Measurements from ENCODE around the gene USH1C.

The USH1C gene

GRCh38 chr11:17500673-17501072 is 43.5 kb downstream of the USH1C start:
- Histone ChIP-seq H3K4me1 (ENCODE audit: insufficient read depth, poor library complexity, severe bottlenecking) (no peaks in the 10 kb centered on the region), H3K9me3 (ENCODE audit: severe bottlenecking) (no peaks in the 10 kb centered on the region), H3K27me3 (ENCODE audit: insufficient read depth, poor library complexity, severe bottlenecking) (no peaks in the 10 kb centered on the region), H3K27ac (ENCODE audit: poor library complexity, severe bottlenecking) (no peak overlapping the region), H3K4me3 (ENCODE audit: severe bottlenecking) (no peak overlapping the region), H3K36me3 (ENCODE audit: low read depth) (no peaks in the 10 kb centered on the region)
- ATAC-seq (ENCODE audit: low read depth) (no peak), DNase-seq (ENCODE audit: low spot score) (no peak)
- TF ChIP-seq CTCF (IDR thresholded peaks at IDR 0.05; ENCODE audit: poor library complexity, severe bottlenecking) = no peak

- peak; percentile 51 for TF ChIP-seq CTCF (IDR thresholded peaks at IDR 0.05; ENCODE audit: poor library complexity, severe bottlenecking)
- no peak overlapping the region for H3K27ac ChIP-seq (ENCODE audit: poor library complexity, severe bottlenecking)
- ATAC-seq (ENCODE audit: low read depth) (peak; percentile 74), DNase-seq (ENCODE audit: low spot score) (no peak)
- H3K27me3 ChIP-seq (ENCODE audit: insufficient read depth, poor library complexity, severe bottlenecking) = no peaks in the 10 kb centered on the region
- H3K4me1 ChIP-seq (ENCODE audit: insufficient read depth, poor library complexity, severe bottlenecking) = no peaks in the 10 kb centered on the region
- H3K36me3 ChIP-seq (ENCODE audit: low read depth) = no peaks in the 10 kb centered on the region
- H3K4me3 ChIP-seq (ENCODE audit: severe bottlenecking) = no peak overlapping the region
- H3K9me3 ChIP-seq (ENCODE audit: severe bottlenecking) = no peaks in the 10 kb centered on the region
Measured at GRCh38 chr11:17498475-17498874, 45.7 kb downstream of the USH1C start.

GRCh38 chr11:17498058-17498457 is 46.2 kb downstream of the USH1C start:
- no peak for ATAC-seq (ENCODE audit: low read depth)
- no peaks in the 10 kb centered on the region for H3K9me3 ChIP-seq (ENCODE audit: severe bottlenecking)
- H3K27me3 ChIP-seq (ENCODE audit: insufficient read depth, poor library complexity, severe bottlenecking) = no peaks in the 10 kb centered on the region
- no peaks in the 10 kb centered on the region for H3K36me3 ChIP-seq (ENCODE audit: low read depth)
- DNase-seq (ENCODE audit: low spot score) = no peak
- H3K27ac ChIP-seq (ENCODE audit: poor library complexity, severe bottlenecking) = no peak overlapping the region
- TF ChIP-seq CTCF (IDR thresholded peaks at IDR 0.05; ENCODE audit: poor library complexity, severe bottlenecking) = no peak
- H3K4me3 ChIP-seq (ENCODE audit: severe bottlenecking) = no peak overlapping the region
- no peaks in the 10 kb centered on the region for H3K4me1 ChIP-seq (ENCODE audit: insufficient read depth, poor library complexity, severe bottlenecking)

GRCh38 chr11:17496406-17496805 is 47.8 kb downstream of the USH1C start:
- no peaks in the 10 kb centered on the region for H3K36me3 ChIP-seq (ENCODE audit: low read depth)
- no peaks in the 10 kb centered on the region for H3K4me1 ChIP-seq (ENCODE audit: insufficient read depth, poor library complexity, severe bottlenecking)
- no peaks in the 10 kb centered on the region for H3K27me3 ChIP-seq (ENCODE audit: insufficient read depth, poor library complexity, severe bottlenecking)
- no peak for DNase-seq (ENCODE audit: low spot score)
- no peak overlapping the region for H3K27ac ChIP-seq (ENCODE audit: poor library complexity, severe bottlenecking)
- no peaks in the 10 kb centered on the region for H3K9me3 ChIP-seq (ENCODE audit: severe bottlenecking)
- no peak for ATAC-seq (ENCODE audit: low read depth)
- no peak overlapping the region for H3K4me3 ChIP-seq (ENCODE audit: severe bottlenecking)
- no peak for TF ChIP-seq CTCF (IDR thresholded peaks at IDR 0.05; ENCODE audit: poor library complexity, severe bottlenecking)

- DNase-seq (ENCODE audit: low spot score) = no peak
- Histone ChIP-seq H3K36me3 (ENCODE audit: low read depth) (no peaks in the 10 kb centered on the region), H3K4me3 (ENCODE audit: severe bottlenecking) (no peak overlapping the region), H3K27me3 (ENCODE audit: insufficient read depth, poor library complexity, severe bottlenecking) (no peaks in the 10 kb centered on the region), H3K9me3 (ENCODE audit: severe bottlenecking) (no peaks in the 10 kb centered on the region), H3K27ac (ENCODE audit: poor library complexity, severe bottlenecking) (no peak overlapping the region), H3K4me1 (ENCODE audit: insufficient read depth, poor library complexity, severe bottlenecking) (no peaks in the 10 kb centered on the region)
- no peak for ATAC-seq (ENCODE audit: low read depth)
- TF ChIP-seq CTCF (IDR thresholded peaks at IDR 0.05; ENCODE audit: poor library complexity, severe bottlenecking) = no peak
Measured at GRCh38 chr11:17494019-17494418, 50.2 kb downstream of the USH1C start.
